GM21423 (cell line): ENCODE measurements around the gene TMEM80.

ENCODE experiments used
- ATAC-seq: cut with Tn5 transposase; IDR thresholded peaks from one replicate; pipeline ENCODE4 v1.9.1; 2021; ENCODE audit warnings: mild to moderate bottlenecking, moderate library complexity; ENCODE audit not compliant: unreplicated experiment

Gene TMEM80

DNA sequence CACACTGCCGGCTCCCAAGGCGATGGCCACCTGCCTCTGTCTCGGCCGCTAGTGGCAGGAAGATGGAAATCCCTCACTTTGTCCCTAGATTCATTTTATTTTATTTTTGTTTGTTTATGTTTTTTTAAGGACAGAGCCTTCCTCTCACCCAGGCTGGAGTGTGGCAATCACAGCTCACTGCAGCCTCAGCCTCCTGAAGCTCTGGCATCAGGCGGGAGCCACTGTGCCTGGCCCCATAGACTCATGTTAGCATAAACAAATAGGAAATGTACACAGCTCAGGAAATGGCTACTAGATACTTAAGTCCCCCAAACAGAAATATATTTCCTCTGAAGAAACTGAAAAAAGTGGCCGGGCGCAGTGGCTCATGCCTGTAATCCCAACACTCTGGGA lies 3.5 kb downstream of the TMEM80 start:
- ATAC-seq = no peak

DNA sequence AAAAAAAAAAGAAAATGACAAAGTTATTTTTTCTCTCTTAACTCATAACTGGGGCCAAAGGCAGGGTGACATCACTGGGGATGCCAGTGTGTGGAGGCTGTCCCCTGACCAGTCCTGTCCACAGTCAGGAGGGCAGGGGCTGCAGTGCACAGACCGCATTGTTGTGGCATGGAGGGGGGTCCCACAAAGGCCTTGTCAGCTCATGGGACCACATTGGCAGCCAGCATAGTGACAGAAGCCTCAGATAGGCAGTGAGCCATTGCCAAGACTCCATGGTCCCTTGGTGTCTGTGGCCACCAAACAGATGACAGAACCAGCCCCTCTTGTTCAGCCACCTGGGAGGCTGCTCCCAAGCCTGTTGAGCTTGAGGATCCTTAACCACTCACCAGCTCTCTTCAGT lies 4.1 kb downstream of the TMEM80 start:
- no peak for ATAC-seq

DNA sequence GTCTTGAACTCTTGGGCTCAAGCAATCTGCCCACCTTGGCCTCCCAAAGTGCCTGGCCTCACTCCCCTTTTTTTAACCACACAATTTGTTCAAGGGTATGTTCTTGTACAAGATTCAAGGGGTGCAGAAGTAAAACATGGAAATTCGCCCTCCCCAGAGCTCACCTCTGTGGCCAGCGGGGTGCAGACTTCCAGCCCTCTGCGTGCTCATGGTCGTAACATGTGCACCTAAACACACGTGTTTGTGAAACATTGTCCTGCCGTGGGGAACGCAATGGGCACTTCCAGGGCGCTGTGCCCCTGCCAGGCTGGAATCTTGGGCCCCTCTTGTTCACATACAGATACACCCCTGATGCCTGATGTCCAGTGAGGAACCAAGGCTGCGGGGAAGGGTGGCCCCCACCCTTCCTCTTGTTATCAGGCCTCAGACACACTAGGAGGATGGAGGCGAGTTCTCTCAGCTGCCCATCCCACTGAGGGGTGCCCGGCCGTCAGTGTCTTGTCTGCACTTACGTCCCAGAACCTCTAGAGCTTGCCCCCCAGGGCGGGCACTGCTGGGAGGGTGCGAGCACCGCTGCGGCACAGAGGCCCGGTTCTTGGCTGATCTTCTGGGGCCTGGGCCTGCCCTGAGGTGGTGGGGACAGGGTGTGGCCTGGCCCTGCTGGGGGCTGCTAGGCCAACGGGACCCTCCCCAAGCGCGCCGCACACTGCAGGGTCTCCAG lies 6.3 kb downstream of the TMEM80 start:
- no peak for ATAC-seq

DNA sequence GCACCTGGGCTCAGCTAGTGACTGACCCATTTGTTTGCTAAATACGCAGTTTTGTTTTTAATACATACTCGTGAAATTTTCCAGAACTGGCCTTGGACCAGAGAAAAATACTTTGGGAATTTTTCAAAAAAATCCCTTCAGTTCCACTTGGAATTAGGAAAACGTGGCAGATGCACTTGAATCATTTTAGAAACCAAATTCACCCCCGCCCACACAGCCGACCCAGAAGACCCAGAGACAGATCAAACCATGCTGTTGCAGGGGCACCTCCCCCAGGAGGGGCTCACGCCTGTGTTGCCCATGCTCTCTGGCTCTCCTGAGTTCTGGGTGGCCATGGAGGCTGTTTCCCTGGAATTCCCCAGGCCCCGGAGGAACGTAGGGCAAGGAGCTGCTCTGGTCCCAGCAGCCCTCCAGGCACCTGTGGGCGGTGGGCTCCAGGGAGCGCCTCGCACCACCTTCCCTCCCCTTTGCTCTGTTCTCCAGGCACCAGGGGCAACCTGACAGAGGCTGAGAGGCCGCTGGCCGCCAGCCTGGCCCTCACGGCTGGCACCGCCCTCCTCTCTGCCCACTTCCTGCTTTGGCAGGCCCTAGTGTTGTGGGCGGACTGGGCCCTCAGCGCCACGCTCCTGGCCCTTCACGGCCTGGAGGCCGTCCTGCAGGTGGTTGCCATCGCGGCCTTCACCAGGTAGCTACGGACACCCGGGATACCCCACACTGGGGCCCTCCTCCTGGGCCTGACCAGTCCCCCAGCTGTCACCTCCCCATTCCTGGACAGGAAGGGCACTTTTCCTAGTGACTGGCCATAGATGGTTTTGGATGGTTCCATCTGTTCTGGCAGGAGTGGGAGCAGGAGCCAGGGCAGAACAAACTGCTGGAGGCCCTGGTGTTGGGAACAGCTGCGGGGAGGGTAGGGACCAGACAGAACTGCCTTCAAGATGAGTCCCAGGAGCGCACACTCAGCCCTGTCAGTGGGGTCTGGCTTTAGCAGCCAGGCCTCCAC lies 7.1 kb downstream of the TMEM80 start:
- no peak for ATAC-seq

DNA sequence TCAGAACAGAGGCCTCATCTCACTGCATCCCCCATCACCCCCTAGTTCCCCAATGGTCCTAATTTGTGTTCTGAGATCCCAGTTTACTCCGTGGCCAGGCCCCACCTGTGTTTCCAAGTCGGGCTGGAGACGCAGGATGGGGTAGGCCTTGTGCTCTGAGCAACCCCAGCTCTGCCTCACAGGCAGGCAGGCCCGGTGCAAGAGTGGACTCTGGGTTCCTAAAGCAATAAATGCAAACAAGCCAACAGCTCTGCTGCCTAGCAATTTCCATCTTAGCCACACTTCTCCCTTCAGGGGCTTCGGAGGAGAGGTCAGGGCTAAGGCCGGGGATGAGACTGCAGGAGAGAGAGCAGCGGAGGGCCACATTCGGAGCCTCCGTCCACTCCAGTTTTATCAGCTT lies 7.9 kb downstream of the TMEM80 start:
- no peak for ATAC-seq

DNA sequence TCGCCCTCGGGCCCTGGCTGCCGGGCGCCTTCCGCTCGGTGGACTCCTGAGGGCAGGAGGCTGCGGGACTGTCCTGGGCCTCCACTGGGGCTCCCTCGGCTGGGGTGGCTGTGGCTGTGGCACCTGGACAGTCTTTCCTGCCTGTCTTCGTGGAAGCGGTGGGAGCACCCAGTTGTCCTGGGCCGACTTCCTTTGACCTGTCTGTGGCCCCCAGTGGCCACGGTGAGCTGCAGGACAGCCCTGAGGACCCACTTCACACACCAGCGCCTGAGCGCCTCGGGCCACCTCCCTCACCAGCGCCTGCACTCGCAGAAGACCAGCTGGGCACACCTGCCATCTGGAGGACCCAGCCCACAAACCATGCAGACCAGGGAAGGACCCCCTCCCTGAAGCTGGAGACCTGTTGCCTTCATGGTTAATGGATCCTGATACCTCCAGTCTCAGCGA lies 8.6 kb downstream of the TMEM80 start:
- no peak for ATAC-seq

DNA sequence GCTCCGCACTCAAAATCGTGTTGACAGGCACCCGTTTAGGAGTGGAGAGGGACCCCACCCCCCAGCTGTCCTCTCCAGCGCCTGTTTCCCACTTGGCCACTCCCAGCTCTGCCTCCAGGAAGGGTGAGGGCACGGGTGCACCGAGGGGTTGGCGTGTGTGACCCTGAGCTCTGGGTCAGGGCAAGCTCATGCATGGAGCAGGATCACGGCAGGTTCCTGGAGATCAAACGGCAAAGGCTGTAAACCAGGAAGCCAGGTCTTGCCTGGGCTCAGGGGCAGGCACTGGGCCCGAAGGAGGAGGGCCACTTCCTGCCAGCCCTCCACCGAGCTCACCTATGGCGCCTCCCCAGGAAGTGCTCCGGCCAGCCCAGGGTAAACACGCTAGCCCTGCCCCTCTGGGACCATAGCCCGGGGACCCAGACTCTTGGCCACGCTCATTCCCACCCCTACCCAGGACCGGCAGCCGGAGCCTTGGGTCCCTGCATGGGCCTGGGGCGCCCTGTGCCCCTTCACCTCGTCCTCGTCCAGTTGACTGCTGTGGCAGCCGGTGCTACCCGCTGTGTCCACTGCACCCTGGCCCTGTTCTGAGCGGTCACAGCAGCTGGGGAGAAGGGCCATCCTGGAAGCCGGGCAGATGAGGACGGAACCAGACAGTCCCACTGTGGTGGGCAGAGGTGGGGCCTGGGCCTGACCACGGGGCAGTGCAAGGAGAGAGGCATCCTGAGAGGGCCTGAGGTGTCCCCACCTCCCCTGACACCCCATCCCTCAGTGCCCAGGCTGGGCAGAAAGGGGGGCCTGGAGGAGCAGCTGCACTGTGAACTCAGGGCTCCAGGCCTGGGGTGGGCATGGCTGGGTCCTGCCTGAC lies 9.4 kb downstream of the TMEM80 start:
- no peak for ATAC-seq

DNA sequence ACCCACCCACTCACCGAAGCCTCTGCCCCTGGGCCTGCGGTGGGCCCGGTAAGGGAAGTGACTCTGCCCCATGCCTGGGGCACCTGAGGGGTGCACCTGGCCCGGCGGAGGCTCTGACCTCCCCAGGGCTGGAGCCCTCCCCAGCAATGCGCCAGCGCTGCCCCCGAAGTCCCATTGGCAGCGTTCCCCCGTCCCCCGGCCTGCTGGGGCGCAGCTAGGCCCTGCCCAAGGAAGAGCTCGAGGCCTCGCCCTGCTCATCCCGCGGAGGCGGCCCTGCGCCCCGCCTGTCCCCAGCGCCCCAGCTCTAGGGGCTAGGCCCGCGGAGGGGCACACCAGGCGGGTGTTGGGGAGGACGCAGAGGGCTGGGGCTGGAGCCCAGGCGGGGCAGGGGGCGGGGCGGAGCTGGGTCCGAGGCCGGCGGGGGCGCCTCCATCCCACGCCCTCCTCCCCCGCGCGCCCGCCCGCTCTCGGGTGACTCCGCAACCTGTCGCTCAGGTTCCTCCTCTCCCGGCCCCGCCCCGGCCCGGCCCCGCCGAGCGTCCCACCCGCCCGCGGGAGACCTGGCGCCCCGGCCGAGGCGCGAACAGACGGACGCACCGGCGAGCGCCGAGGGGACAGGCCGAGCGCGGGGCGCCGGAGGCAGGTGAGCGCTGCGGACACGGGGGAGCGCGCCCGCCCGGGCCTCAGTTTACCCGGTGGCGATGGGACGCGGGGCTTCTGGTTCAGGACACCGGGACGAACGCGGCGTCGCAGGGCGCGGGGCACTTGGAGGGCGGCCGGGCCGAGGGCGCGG lies 10.2 kb downstream of the TMEM80 start, which contains the start of gene EPS8L2:
TSS of gene EPS8L2 (plus strand) at position 586 of the 793 bp plus-strand sequence. CDS start 3,177 bp downstream, outside the sequence.
- ATAC-seq = no peak

DNA sequence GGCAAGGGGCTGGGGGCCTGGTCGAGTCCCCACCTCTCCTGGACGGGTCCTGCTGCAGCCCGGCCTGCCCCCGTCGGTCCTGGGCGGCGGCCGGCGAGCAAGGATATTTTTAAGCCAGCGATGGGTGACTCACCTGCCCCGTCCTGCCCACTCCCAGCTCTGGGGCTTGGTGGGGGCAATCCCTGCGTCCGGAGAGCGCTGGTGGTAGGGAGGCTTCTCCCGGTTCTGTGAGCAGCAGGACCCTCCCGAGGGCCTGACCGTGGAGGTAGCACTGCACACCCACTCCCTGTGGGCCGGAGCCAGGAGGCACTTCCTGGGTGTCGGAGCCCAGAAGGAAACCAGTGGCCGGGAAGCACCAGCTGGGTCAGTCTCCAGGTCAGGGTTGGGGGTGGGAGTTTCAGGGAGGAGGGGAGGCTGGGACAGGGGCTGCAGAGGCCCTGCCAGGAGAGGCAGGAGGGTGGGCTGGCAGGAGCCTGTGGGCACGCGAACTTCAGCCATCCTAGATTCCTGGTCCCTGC lies 10.9 kb downstream of the TMEM80 start:
- no peak for ATAC-seq

DNA sequence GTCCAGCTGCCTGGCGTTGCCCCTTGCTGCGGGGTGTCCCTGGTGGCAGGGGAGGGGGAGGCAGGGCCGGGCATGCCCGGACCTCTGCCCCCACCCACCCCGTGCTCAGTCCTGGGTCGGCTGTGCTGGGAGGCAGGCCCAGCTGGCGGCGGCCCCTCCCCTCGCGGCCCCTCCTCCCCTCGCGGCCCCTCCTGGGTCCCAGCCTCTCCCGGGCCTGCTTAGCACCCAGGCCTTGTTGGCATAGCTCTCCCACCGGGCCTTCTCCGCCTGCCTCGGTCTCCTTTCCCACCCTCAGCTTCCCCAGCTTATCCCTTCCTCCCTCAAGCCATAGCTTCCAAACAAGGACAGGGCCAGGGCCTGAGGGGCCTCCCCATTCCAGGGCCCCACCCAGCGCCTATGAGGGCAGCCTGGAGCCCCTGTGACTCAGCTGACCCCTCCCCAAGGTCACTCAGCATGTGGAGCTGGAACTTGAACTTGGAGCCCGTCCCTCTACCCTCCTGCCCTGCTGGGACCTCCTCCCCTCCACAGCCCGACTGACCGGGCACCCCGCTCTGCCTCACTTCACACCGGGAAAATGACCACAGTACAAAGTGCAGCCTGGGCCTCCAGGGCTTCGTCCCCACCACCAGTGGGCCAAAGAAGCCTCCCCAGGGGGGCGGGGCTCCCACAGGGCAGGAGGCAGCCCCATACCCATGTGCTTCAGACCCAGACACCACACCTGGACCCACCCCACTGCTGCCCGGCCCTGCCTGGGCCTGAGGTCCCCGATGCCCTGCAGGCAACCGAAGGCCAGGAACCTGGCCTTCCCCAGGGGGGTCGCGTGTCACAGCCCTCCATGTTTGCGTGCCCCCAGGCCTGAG lies 11.6 kb downstream of the TMEM80 start:
- no peak for ATAC-seq

DNA sequence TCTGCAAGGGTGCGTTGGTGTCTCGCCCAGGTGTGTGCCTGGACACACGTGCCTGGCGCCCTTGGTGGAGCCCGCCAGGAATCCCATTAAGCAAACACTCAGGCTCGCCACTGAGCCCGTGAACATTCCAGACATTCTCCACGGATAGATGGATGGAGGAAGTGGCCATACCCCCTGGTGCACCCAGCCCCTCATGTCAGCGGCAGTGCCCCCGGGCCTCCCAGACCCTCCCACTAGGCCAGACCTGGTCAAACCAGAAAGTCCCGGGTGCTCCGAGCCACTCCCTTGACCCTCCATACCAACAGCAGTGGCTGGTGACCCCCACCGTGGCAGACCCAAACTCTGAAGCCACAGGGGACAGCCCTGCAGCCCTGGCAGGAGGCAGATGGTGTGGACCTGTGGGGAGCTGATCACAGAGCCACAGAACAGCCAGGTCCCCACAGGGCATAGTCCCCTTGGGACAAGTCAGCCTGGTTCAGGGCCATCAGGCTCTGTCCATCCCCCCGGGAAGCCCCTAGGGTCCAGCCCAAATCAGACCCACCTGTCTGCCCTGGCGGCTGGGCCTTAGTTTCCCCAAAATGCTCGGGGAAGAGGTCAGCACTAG lies 12.3 kb downstream of the TMEM80 start:
- ATAC-seq = no peak

DNA sequence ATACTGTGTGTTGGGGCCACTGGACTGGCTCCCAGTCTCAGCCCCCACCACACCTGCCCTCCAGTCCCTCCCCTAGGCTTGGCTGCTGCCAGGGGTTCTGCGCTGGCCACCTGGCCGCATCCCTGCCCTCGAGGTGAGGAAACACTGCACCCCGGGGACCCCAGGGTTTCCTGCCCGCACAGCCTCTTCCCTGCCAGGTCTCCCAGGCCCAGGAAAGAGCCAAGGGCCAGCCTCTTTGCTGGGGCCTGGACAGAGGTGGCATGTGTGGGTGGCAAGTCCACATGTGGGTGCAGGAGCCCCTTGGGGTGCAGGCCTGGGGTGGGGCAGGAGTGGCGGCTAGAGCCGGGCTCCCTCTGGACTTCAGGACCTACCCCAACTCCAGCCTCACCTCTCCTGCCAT lies 12.9 kb downstream of the TMEM80 start:
- ATAC-seq = no peak

DNA sequence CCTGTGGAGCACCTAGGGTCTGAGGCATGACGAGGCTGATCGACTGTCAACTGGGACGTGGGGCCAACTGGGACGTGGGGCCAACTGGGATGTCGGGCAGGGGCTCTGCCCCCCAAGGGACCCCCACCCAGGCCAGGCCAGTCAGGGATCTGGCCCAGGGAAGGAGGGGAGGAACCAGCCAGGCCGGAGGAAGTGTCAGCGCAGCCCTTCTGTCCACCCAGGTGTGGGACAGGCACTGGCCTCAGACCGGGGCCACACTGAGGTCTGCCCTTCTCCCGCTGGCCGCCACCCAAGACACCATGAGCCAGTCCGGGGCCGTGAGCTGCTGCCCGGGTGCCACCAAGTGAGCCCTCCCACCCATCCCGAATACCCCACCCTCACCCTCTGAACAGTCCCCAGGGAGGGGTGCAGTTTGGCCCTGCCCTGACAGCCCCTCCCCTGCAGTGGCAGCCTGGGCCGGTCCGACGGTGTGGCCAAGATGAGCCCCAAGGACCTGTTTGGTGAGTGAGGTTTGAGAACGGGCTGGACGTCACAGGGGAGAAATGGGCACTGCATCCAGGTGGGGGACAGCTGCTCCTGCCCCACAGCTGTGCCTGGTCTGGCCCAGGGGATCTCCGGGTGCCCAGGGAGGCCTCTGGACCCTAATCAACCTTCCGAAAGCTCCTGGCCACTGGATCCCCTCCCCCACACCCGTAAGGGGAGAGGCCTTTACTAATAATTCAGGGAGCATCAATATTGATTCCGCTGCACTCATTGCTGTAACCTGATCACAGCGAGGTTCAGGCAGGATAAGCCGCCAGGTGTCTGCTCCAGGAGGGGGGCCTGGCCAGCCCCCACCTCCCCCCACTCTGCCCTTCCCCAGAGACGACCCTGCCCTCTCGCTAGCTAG lies 13.7 kb downstream of the TMEM80 start:
- ATAC-seq = no peak

DNA sequence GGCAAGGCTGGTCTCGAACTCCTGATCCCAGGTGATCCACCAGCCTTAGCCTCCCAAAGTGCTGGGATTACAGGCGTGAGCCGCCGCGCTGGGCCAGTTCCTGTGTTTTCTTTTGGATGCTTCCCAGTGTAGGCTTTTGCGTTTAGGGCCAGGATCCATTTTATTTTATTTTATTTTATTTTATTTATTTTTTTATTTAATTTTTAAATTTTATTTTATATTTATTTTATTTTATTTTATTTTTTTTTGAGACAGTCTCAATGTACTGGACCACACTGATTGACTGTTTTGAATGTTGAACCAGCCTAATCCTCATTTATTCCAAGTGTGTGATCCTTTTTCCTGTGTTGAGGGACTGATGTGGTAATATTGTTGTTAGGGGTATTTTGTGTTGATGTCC lies 18.8 kb downstream of the TMEM80 start:
- ATAC-seq = no peak

DNA sequence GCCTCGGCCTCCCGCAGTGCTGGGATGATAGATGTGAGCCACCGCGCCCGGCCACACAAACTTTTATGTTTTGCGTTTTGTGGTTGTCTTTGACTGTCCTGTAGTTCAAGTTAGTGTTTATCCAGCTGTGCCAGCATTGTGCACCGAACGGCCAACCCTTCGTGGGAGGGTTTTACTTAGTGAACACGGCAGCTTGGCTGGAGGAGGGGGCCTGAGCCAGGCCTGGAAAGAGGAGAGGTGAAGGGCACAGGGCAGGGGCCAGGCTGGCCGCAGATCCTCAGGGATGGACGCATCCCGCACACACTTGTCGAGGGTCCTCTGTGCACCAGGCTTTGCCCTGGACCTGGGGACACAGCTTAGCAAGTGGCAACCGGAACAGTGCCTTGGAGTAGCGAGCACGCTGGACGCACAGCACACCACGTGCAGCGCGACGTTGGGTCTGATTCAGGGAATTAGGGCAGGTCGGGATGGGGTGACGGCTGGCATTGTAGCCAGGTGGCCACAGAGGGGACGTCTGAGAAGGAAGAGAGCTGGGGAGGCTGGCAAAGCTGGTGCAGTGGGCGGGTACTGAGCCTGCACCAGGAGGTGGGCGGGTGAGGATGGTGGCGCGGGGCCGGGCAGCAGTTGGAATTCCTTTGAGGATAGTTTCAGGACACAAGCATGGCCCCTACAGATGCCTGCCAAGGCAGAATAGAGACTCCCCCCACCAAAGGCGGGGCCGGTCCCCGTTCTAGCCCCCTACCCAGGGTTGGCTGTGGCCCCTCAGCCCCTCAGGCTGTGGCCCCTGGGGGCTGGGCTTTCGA lies 23.8 kb downstream of the TMEM80 start:
- ATAC-seq = no peak

DNA sequence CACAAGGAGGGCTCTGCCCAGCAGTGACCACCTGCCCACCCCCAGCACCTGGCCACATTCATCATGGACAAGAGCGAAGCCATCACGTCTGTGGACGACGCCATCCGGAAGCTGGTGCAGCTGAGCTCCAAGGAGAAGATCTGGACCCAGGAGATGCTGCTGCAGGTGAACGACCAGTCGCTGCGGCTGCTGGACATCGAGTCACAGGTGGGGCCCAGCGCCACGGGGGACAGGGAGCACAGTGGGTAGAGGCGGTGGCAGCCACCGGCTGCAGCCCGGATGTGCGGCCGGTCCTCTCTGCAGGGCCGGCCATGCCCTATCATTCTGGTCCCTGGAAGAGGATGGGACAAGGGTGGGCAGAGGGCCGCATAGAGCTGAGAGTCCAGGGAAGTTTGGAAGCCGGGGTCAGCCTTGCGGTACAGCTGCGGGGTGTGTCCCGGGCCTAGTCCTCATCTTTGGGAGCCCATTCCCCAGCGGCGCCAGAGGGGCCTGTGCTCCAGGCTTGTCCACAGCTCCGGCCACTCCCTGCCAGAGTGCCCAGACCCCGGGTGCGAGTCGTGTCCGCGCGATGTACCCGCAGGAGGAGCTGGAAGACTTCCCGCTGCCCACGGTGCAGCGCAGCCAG lies 24.5 kb downstream of the TMEM80 start:
- ATAC-seq = no peak
